ENCODE measurements around the gene CNNM4.

- TF ChIP-seq CTCF (IDR thresholded peaks at IDR 0.05) = no peak
- no peak for TF ChIP-seq POLR2A (IDR thresholded peaks at IDR 0.05)
- TF ChIP-seq POLR2AphosphoS5 (IDR thresholded peaks at IDR 0.05) = no peak
These were observed 59.3 kb downstream of the CNNM4 start for GRCh38 chr2:96819876-96820511.
